Body of pancreas (tissue), 4 donors: ENCODE data around the gene DPY19L3. TPM values are rescaled to one million over a fixed set of nuclear protein-coding genes. Genes with fewer than 3 reads are reported as not detected.

ENCODE experiments used
- ATAC-seq: fragments of 150-250 bp; one replicate; pipeline ENCODE4 v1.9.1; 2016
- DNase-seq, 4 donors: peaks; one replicate each; pipeline ENCODE4 v3.0.0-alpha.2; 2019
- H3K27ac ChIP-seq, 4 donors: fragments of 200-600 bp; sonication (generic); 1 replicate in 3 of 4; 2 replicates in 1 of 4; pipeline versions ENCODE4 v1.5.1 to v1.6.1; 2016 to 2019; ENCODE audit warnings: mild to moderate bottlenecking in 1 of 4, mixed read lengths in 1 of 4, moderate library complexity in 1 of 4
- H3K27me3 ChIP-seq, 2 donors: fragments of 200-600 bp; sonication (generic); one replicate each; pipeline ENCODE4 v1.6.0; 2016; ENCODE audit warnings: mild to moderate bottlenecking in 1 of 2
- H3K36me3 ChIP-seq, 2 donors: fragments of 200-600 bp; sonication (generic); replicated peaks in 1 of 2; 2 replicates each; pipeline ENCODE4 v1.5.1; 2016; ENCODE audit warnings: low read depth in 2 of 2; ENCODE audit not compliant: insufficient read depth in 1 of 2
- H3K4me1 ChIP-seq: fragments of 200-600 bp; sonication (generic); one replicate; pipeline ENCODE4 v1.6.0; 2016
- H3K4me3 ChIP-seq, 2 donors: fragments of 200-600 bp; sonication (generic); 1 replicate in 1 of 2; 2 replicates in 1 of 2; pipeline ENCODE4 v1.5.1; 2016 to 2019
- H3K9me3 ChIP-seq, 3 donors: fragments of 200-600 bp; sonication (generic); 1 replicate in 2 of 3; 2 replicates in 1 of 3; pipeline ENCODE4 v1.5.1; 2016
- CTCF ChIP-seq, 7 experiments: fragments of 450-650 bp in 4 of 7; fragments of 200-600 bp in 3 of 7; sonication (generic) in 3 of 7; IDR thresholded peaks; one replicate each; pipeline ENCODE4 v1.5.1; 2016 to 2019; ENCODE audit warnings: antibody characterized with exemption in 7 of 7
- POLR2A ChIP-seq, 3 donors: fragments of 450-650 bp; IDR thresholded peaks; one replicate each; pipeline ENCODE4 v1.6.1; 2016; ENCODE audit warnings: antibody characterized with exemption in 3 of 3, mild to moderate bottlenecking in 2 of 3
- WGBS, 2 donors: methylation state at CpG; one replicate each; pipeline ENCODE4 v1.1.5; 2017; 5-methylcytosine and 5-hydroxymethylcytosine counted together
- intact Hi-C: fragments of 100-400 bp; cut with DNase I; formaldehyde crosslinking; loops from one replicate; pipeline ENCODE4 v1.15.1; 2023
- total RNA-seq, 2 donors: library from RNA; depleted of rRNA; stranded (reverse); fragments of >200 nt; gene quantifications; one replicate each; pipeline ENCODE4 v1.1.0, GENCODE V29; 2016

The DPY19L3 gene
- total RNA-seq, 2 donors from 2014 or later, result 14.3 to 24.4 TPM

GRCh38 chr19:32519023-32519422 lies 113.5 kb downstream of the DPY19L3 start:
- ATAC-seq, result no peak
- DNase-seq, result no peak
- no peak overlapping the region for H3K27ac ChIP-seq
- H3K36me3 ChIP-seq, result no peaks in the 10 kb centered on the region
- 0% methylated on average over 1 of the region's 1 CpG for WGBS, 2 donors
- H3K4me1 ChIP-seq, result no peaks in the 10 kb centered on the region
- no peak overlapping the region for H3K4me3 ChIP-seq
- intact Hi-C loops, result no loop called here
- H3K27me3 ChIP-seq, result no peaks in the 10 kb centered on the region
- no peak for TF ChIP-seq CTCF (IDR thresholded peaks at IDR 0.05)
- TF ChIP-seq POLR2A (IDR thresholded peaks at IDR 0.05), result no peak
- no peaks in the 10 kb centered on the region for H3K9me3 ChIP-seq

GRCh38 chr19:32522967-32523366 lies 117.4 kb downstream of the DPY19L3 start:
- intact Hi-C loops, result no loop called here
- no peak overlapping the region for H3K4me3 ChIP-seq
- H3K36me3 ChIP-seq, result no peaks in the 10 kb centered on the region
- no peaks in the 10 kb centered on the region for H3K4me1 ChIP-seq
- H3K27me3 ChIP-seq, result no peaks in the 10 kb centered on the region
- WGBS, 2 donors, result 72 to 73% methylated on average over 9 of the region's 9 CpGs
- TF ChIP-seq POLR2A (IDR thresholded peaks at IDR 0.05) (no peak), CTCF (IDR thresholded peaks at IDR 0.05) (no peak)
- no peaks in the 10 kb centered on the region for H3K9me3 ChIP-seq
- no peak overlapping the region for H3K27ac ChIP-seq
- ATAC-seq (no peak), DNase-seq (no peak)

GRCh38 chr19:32526895-32527294 lies 121.3 kb downstream of the DPY19L3 start:
- H3K36me3 ChIP-seq, result no peaks in the 10 kb centered on the region
- TF ChIP-seq POLR2A (IDR thresholded peaks at IDR 0.05), result no peak
- TF ChIP-seq CTCF (IDR thresholded peaks at IDR 0.05), result no peak
- DNase-seq (no peak), ATAC-seq (no peak)
- H3K27ac ChIP-seq, result no peak overlapping the region
- peaks cover 0 to 6% (median 0%) of the 10 kb centered on the region in 3 donors for H3K9me3 ChIP-seq
- 75 to 82% methylated on average over 4 of the region's 4 CpGs for WGBS, 2 donors
- intact Hi-C loops, result no loop called here
- no peaks in the 10 kb centered on the region for H3K4me1 ChIP-seq
- no peaks in the 10 kb centered on the region for H3K27me3 ChIP-seq
- H3K4me3 ChIP-seq, result no peak overlapping the region

- intact Hi-C loops, result no loop called here
- no peak overlapping the region for H3K4me3 ChIP-seq
- no peak for DNase-seq
- no peaks in the 10 kb centered on the region for H3K36me3 ChIP-seq
- ATAC-seq, result no peak
- H3K27ac ChIP-seq, result no peak overlapping the region
- no peaks in the 10 kb centered on the region for H3K27me3 ChIP-seq
- no peaks in the 10 kb centered on the region for H3K4me1 ChIP-seq
- H3K9me3 ChIP-seq, result peaks cover 0 to 6% (median 0%) of the 10 kb centered on the region in 3 donors
- WGBS, 2 donors, result 48 to 50% methylated on average over 2 of the region's 2 CpGs
- TF ChIP-seq POLR2A (IDR thresholded peaks at IDR 0.05) (no peak), CTCF (IDR thresholded peaks at IDR 0.05) (no peak)
Measured at GRCh38 chr19:32530773-32531172, 125.2 kb downstream of the DPY19L3 start.

- no peaks in the 10 kb centered on the region for H3K36me3 ChIP-seq
- 75 to 89% methylated on average over 3 of the region's 3 CpGs for WGBS, 2 donors
- no peak for ATAC-seq
- no peak for TF ChIP-seq CTCF (IDR thresholded peaks at IDR 0.05)
- no peak for TF ChIP-seq POLR2A (IDR thresholded peaks at IDR 0.05)
- H3K27ac ChIP-seq, result no peak overlapping the region
- DNase-seq, result no peak
- H3K27me3 ChIP-seq, result no peaks in the 10 kb centered on the region
- H3K4me1 ChIP-seq, result no peaks in the 10 kb centered on the region
- H3K9me3 ChIP-seq, result peaks cover 0 to 6% (median 0%) of the 10 kb centered on the region in 3 donors
- no peak overlapping the region for H3K4me3 ChIP-seq
- intact Hi-C loops, result no loop called here
Measured at GRCh38 chr19:32532233-32532632, 126.7 kb downstream of the DPY19L3 start.
